GM23338 (cell line): ENCODE results near the gene LIF.

Source experiments
- CTCF ChIP-seq, 2 experiments: fragments of 200-600 bp in 1 of 2; sonication (generic) in 1 of 2; conservative IDR thresholded peaks; 2 replicates each; pipeline versions ENCODE4 v1.5.1 to v1.6.1; 2016 to 2017; ENCODE audit warnings: antibody characterized with exemption in 2 of 2, low read depth in 2 of 2, mild to moderate bottlenecking in 2 of 2, moderate library complexity in 1 of 2
- ETS1 ChIP-seq: IDR thresholded peaks from 2 replicates; pipeline ENCODE4 v1.6.1; 2016; ENCODE audit warnings: antibody characterized with exemption
- EZH2 ChIP-seq: fragments of 200-600 bp; sonication (generic); IDR thresholded peaks from one replicate; pipeline ENCODE4 v1.8.0; 2017; ENCODE audit warnings: antibody characterized with exemption, mild to moderate bottlenecking, low read depth; ENCODE audit not compliant: unreplicated experiment
- EZH2phosphoT487 ChIP-seq: fragments of 200-600 bp; sonication (generic); IDR thresholded peaks from one replicate; pipeline ENCODE4 v1.8.1; 2018; ENCODE audit warnings: antibody characterized with exemption; ENCODE audit not compliant: unreplicated experiment
- JUNB ChIP-seq: IDR thresholded peaks from one replicate; pipeline ENCODE4 v1.6.1; 2016; ENCODE audit warnings: antibody characterized with exemption; ENCODE audit not compliant: unreplicated experiment
- POLR2AphosphoS5 ChIP-seq: IDR thresholded peaks from 2 replicates; pipeline ENCODE4 v1.6.1; 2016; ENCODE audit warnings: antibody characterized with exemption, low read depth
- REST ChIP-seq: IDR thresholded peaks from one replicate; pipeline ENCODE4 v1.6.1; 2018; ENCODE audit warnings: antibody characterized with exemption; ENCODE audit not compliant: unreplicated experiment
- ZNF331 ChIP-seq: fragments of 250-450 bp; sonication (Bioruptor Pico); IDR thresholded peaks from 2 replicates; pipeline ENCODE4 v1.5.0; 2020; ENCODE audit warnings: low read depth, mild to moderate bottlenecking, moderate library complexity

GRCh38 chr22:30226192-30226832 is 20.2 kb downstream of the LIF start:
- TF ChIP-seq EZH2 (no peak), REST (no peak), CTCF (conservative IDR thresholded peaks at IDR 0.05; ENCODE audit: low read depth in 2 of 2) (no peak), EZH2phosphoT487 (no peak), ETS1 (no peak), POLR2AphosphoS5 (no peak), ZNF331 (CRISPR knock-in tag) (no peak), JUNB (no peak)
